NOMO-1 (cell line): ENCODE data around the gene BICDL1.
"Not testable (repeated sequence)": the region's sequence is repeated elsewhere in the genome, so short reads cannot be mapped to it uniquely, and the experiment has no call there.

Experiments used
- DNase-seq, 2 experiments: peaks; one replicate each; lab custom pipeline; 2025; ENCODE audit not compliant: unreplicated experiment in 2 of 2; lab: John Stamatoyannopoulos, UW

The BICDL1 gene

GRCh38 chr12:120000556-120000955 is 11.5 kb downstream of the BICDL1 start:
- DNase-seq, result no peak

- DNase-seq, result no peak
Observed at GRCh38 chr12:120006258-120006975, 17.4 kb downstream of the BICDL1 start.

- no peak for DNase-seq
Observed at GRCh38 chr12:120007272-120007671, 18.2 kb downstream of the BICDL1 start.

GRCh38 chr12:120010661-120011230 is 21.7 kb downstream of the BICDL1 start:
- DNase-seq, result no peak

GRCh38 chr12:120012067-120012621 is 23.1 kb downstream of the BICDL1 start:
- DNase-seq, result no peak

GRCh38 chr12:120013659-120014380 is 24.8 kb downstream of the BICDL1 start:
- DNase-seq, result no peak

GRCh38 chr12:120014381-120014735 is 25.3 kb downstream of the BICDL1 start:
- not testable (repeated sequence) for DNase-seq

- no peak for DNase-seq
Observed at GRCh38 chr12:120015313-120015712, 26.3 kb downstream of the BICDL1 start.

GRCh38 chr12:120016199-120016598 is 27.2 kb downstream of the BICDL1 start:
- not testable (repeated sequence) for DNase-seq

GRCh38 chr12:120019197-120019596 is 30.2 kb downstream of the BICDL1 start:
- DNase-seq, result no peak

GRCh38 chr12:120019938-120020337 is 30.9 kb downstream of the BICDL1 start:
- no peak for DNase-seq

GRCh38 chr12:120024193-120024592 is 35.2 kb downstream of the BICDL1 start:
- no peak for DNase-seq

GRCh38 chr12:120025640-120026039 is 36.6 kb downstream of the BICDL1 start:
- DNase-seq, result no peak

- no peak for DNase-seq
Observed at GRCh38 chr12:120032242-120032641, 43.2 kb downstream of the BICDL1 start.

- no peak for DNase-seq
Observed at GRCh38 chr12:120037851-120038250, 48.8 kb downstream of the BICDL1 start.

GRCh38 chr12:120039711-120040110 is 50.7 kb downstream of the BICDL1 start:
- no peak for DNase-seq

GRCh38 chr12:120041386-120042231 is 52.6 kb downstream of the BICDL1 start:
- DNase-seq, result no peak

GRCh38 chr12:120045367-120045766 is 56.3 kb downstream of the BICDL1 start:
- DNase-seq, result not testable (repeated sequence)

- no peak for DNase-seq
Observed at GRCh38 chr12:120047072-120047471, 58.0 kb downstream of the BICDL1 start.

GRCh38 chr12:120048263-120048662 is 59.2 kb downstream of the BICDL1 start:
- DNase-seq, result no peak

- no peak for DNase-seq
Observed at GRCh38 chr12:120049426-120049825, 60.4 kb downstream of the BICDL1 start.
